A204.1 (cell line): Measurements from ENCODE around the gene CLASP1.
"Not testable (repeated sequence)": the region's sequence is repeated elsewhere in the genome, so short reads cannot be mapped to it uniquely, and the experiment has no call there.

Experiments
- FAIRE-seq: peaks from 2 replicates; lab custom pipeline; 2012; peaks lifted over from hg19 to GRCh38; lab: Jason Lieb, UNC

The CLASP1 gene

GRCh38 chr2:121659933-121660332 lies 10.7 kb upstream of the CLASP1 start:
- FAIRE-seq: no peak

- not testable (repeated sequence) for FAIRE-seq
Observed at GRCh38 chr2:121658393-121658792, 9.1 kb upstream of the CLASP1 start.

- FAIRE-seq: no peak
Observed at GRCh38 chr2:121653035-121653434, 3.8 kb upstream of the CLASP1 start.

GRCh38 chr2:121650315-121650930 lies 1.2 kb upstream of the CLASP1 start:
- FAIRE-seq: no peak

GRCh38 chr2:121649596-121650314 lies 493 bp upstream of the CLASP1 start:
- peak; percentile 96 for FAIRE-seq

GRCh38 chr2:121648206-121649148 lies 785 bp downstream of the CLASP1 start:
- no peak for FAIRE-seq

GRCh38 chr2:121647396-121647795 lies 1.9 kb downstream of the CLASP1 start:
- no peak for FAIRE-seq

- FAIRE-seq: no peak
Observed at GRCh38 chr2:121644715-121645114, 4.5 kb downstream of the CLASP1 start.

GRCh38 chr2:121643877-121644276 lies 5.4 kb downstream of the CLASP1 start:
- no peak for FAIRE-seq

GRCh38 chr2:121640380-121641316 lies 8.6 kb downstream of the CLASP1 start:
- FAIRE-seq: no peak

GRCh38 chr2:121639846-121640245 lies 9.4 kb downstream of the CLASP1 start:
- FAIRE-seq: not testable (repeated sequence)

- FAIRE-seq: no peak
Observed at GRCh38 chr2:121638333-121638732, 10.9 kb downstream of the CLASP1 start.

GRCh38 chr2:121635371-121635770 lies 13.9 kb downstream of the CLASP1 start:
- FAIRE-seq: no peak

- no peak for FAIRE-seq
Observed at GRCh38 chr2:121634354-121635307, 14.6 kb downstream of the CLASP1 start.

- no peak for FAIRE-seq
Observed at GRCh38 chr2:121633463-121633862, 15.8 kb downstream of the CLASP1 start.

- no peak for FAIRE-seq
Observed at GRCh38 chr2:121627525-121628050, 21.7 kb downstream of the CLASP1 start.

GRCh38 chr2:121626777-121627524 lies 22.3 kb downstream of the CLASP1 start:
- FAIRE-seq: no peak

- no peak for FAIRE-seq
Observed at GRCh38 chr2:121625953-121626352, 23.3 kb downstream of the CLASP1 start.

GRCh38 chr2:121617042-121617599 lies 32.1 kb downstream of the CLASP1 start:
- FAIRE-seq: no peak
